ENCODE results near the gene ADM5.

- no peak for TF ChIP-seq CTCF (conservative IDR thresholded peaks at IDR 0.05 in 1 of 2, IDR thresholded peaks at IDR 0.05 in 1 of 2; ENCODE audit: low read depth in 1 of 2, low read length in 2 of 2)
- TF ChIP-seq EZH2 (IDR thresholded peaks at IDR 0.05; ENCODE audit: low read length, missing control alignments): no peak
Measured at GRCh38 chr19:49662011-49662410, 27.4 kb upstream of the ADM5 start.

All from fibroblast of lung (primary cell).